ENCODE results near the gene BCR. TPM values are rescaled to one million over a fixed set of nuclear protein-coding genes. Genes with fewer than 3 reads are reported as not detected.
A peak's percentile ranks its signal among the peaks of the same experiment; 100 is the strongest.

BCR gene
- total and polyA plus RNA-seq, 2 of the 4 experiments (the other 2 are of a cell fraction), result 28.9 to 44.6 TPM

- TF ChIP-seq RAD21 (IDR thresholded peaks at IDR 0.05; ENCODE audit: low read length) (no peak), POLR2A (IDR thresholded peaks at IDR 0.05; ENCODE audit: low read depth, low read length) (peak; percentile 65), MAZ (IDR thresholded peaks at IDR 0.05; ENCODE audit: borderline replicate concordance, low read depth, low read length) (peak; percentile 67; the same call in 1 of the 2 replicates), SMC3 (IDR thresholded peaks at IDR 0.05; ENCODE audit: low read depth, low read length) (no peak)
Measured at GRCh38 chr22:23144932-23145877, 35.1 kb upstream of the BCR start, which contains the start of gene RAB36 (continued).

Data from IMR-90 (cell line).